GM08714 (cell line): ENCODE data around the gene SNAP47.

Experiments
- H3K4me3 ChIP-seq: fragments of 200-500 bp; sonication (Bioruptor generic); 2 replicates; pipeline ENCODE4 v1.5.1; 2014; ENCODE audit warnings: mild to moderate bottlenecking, low read length, inconsistent platforms
- ZNF274 ChIP-seq: IDR thresholded peaks from 2 replicates; pipeline ENCODE4 v1.6.1; 2012; ENCODE audit warnings: mild to moderate bottlenecking, low read depth, low read length

Gene SNAP47

GRCh38 chr1:227766015-227766634, 30.9 kb downstream of the SNAP47 start:
- TF ChIP-seq ZNF274, result no peak
- no peak overlapping the region for H3K4me3 ChIP-seq

- H3K4me3 ChIP-seq, result no peak overlapping the region
- no peak for TF ChIP-seq ZNF274
Measured at GRCh38 chr1:227766653-227767277, 31.5 kb downstream of the SNAP47 start.

- H3K4me3 ChIP-seq, result no peak overlapping the region
- TF ChIP-seq ZNF274, result no peak
Measured at GRCh38 chr1:227767401-227768124, 32.3 kb downstream of the SNAP47 start.

GRCh38 chr1:227768125-227768439, 32.8 kb downstream of the SNAP47 start:
- no peak for TF ChIP-seq ZNF274
- H3K4me3 ChIP-seq, result no peak overlapping the region

GRCh38 chr1:227768640-227769039, 33.4 kb downstream of the SNAP47 start:
- no peak for TF ChIP-seq ZNF274
- H3K4me3 ChIP-seq, result no peak overlapping the region

- no peak overlapping the region for H3K4me3 ChIP-seq
- TF ChIP-seq ZNF274, result no peak
Measured at GRCh38 chr1:227769047-227769935, 34.1 kb downstream of the SNAP47 start.

- no peak for TF ChIP-seq ZNF274
Measured at GRCh38 chr1:227769936-227770494, 34.8 kb downstream of the SNAP47 start.

GRCh38 chr1:227770812-227771211, 35.6 kb downstream of the SNAP47 start:
- no peak for TF ChIP-seq ZNF274

More at GRCh38 chr1:227769936-227770494, 34.8 kb downstream of the SNAP47 start:
- no peak overlapping the region for H3K4me3 ChIP-seq

GRCh38 chr1:227771326-227771725, 36.1 kb downstream of the SNAP47 start:
- H3K4me3 ChIP-seq, result no peak overlapping the region
- no peak for TF ChIP-seq ZNF274

More at GRCh38 chr1:227770812-227771211, 35.6 kb downstream of the SNAP47 start:
- no peak overlapping the region for H3K4me3 ChIP-seq

GRCh38 chr1:227771771-227772170, 36.5 kb downstream of the SNAP47 start:
- no peak for TF ChIP-seq ZNF274
- no peak overlapping the region for H3K4me3 ChIP-seq

GRCh38 chr1:227773558-227773957, 38.3 kb downstream of the SNAP47 start:
- no peak overlapping the region for H3K4me3 ChIP-seq
- no peak for TF ChIP-seq ZNF274

- no peak overlapping the region for H3K4me3 ChIP-seq
- TF ChIP-seq ZNF274, result no peak
Measured at GRCh38 chr1:227774051-227774731, 39.0 kb downstream of the SNAP47 start.
